ENCODE measurements around the gene SRRM4.

GRCh38 chr12:119130523-119130922 is 149.2 kb downstream of the SRRM4 start:
- TF ChIP-seq POLR2A (IDR thresholded peaks at IDR 0.05; ENCODE audit: extremely low read depth, insufficient read length): no peak
- no peak for TF ChIP-seq CTCF (IDR thresholded peaks at IDR 0.05; ENCODE audit: low read depth, low read length)
- no peak for TF ChIP-seq MYC (IDR thresholded peaks at IDR 0.05; ENCODE audit: low read depth, low read length)
- no peak for TF ChIP-seq MAX (IDR thresholded peaks at IDR 0.05; ENCODE audit: low read depth, low read length)

Data from NB4 (cell line).